HS-5 (cell line): Measurements from ENCODE around the gene ZFP36.

Source experiments
- DNase-seq: peaks from one replicate; pipeline ENCODE4 v3.0.0-alpha.2; 2012; ENCODE audit warnings: low read depth

Gene ZFP36

DNA sequence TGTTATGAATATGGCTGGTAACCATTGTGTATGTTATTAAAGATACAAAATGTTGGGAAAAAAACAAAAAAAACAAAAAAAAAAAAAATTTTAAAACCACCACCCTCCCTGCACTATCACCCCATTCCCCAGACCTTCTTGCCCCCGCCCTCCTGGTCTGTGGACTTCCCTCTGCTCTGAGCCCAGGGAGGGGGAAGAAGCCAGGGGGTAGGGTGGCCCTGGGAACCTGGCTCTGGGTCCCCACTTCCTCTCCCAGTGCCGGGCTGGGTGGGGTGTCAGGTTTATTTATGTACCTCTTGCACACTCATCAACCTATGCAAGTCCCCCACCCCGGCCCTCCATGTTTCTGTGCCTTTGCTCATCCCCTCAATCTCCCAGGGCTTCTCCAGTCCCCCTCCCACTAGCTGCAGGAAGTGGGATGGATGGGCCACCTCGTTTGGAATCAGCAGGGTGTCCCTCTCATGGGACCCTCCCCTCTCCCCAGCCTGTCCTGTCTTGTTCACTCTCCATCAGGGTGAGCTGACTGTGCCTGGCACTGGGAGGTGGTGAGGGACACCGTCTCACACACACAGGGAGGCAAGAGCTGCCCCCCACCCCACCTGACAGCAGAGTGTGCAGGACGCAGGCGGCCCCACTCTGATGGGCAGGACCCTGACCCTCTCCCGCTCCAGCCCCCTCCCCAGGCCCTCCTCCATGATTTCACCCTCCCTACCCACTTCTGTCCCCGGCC lies 21.6 kb upstream of the ZFP36 start:
- DNase-seq = no peak

- no peak for DNase-seq
These were observed 20.8 kb upstream of the ZFP36 start for GRCh38 chr19:39385629-39386411.

DNA sequence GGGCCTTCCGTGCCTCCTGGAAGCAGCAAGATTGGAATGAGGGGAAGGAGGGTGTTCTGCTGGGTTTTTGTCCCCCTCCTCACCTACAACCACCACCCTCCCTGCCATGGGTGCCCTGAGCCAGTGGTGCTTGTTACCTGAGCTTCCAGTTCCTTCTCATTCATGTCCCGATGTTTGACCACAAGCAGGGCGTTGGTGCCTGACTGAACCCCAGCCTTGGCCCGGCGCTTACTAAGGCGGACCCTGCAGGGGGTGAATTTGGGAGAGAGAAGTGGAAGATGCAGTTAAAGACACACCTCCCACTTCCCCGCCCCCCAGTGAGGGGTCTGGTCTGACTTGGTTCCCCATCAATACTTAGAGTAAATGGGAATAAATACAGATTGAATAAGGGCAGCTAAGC lies 20.1 kb upstream of the ZFP36 start:
- DNase-seq = no peak

GRCh38 chr19:39388657-39389056 lies 18.0 kb upstream of the ZFP36 start:
- no peak for DNase-seq

- DNase-seq = no peak
These were observed 16.8 kb upstream of the ZFP36 start for GRCh38 chr19:39389631-39390414.

DNA sequence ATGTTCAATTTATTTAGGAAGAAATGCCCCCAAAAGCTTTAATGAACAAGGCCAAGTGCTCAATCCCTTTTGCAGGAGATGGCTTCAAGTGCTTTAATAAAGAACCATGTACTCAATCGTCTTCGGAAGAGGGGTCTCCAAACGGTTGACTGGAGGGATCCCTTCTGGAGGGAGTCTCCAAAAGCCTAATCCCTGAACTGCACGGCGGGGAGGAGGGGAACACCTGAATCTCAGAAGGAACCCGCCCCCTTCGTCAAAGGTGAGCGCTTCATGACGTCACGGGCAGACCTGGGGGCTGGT lies 16.2 kb upstream of the ZFP36 start:
- DNase-seq = no peak

- DNase-seq = peak; percentile 99
These were observed 15.8 kb upstream of the ZFP36 start, which contains the start of the genes MED29 and PAF1 for GRCh38 chr19:39390751-39391437. MED29 (plus strand) TSS chr19:39391378; CDS start chr19:39391423, 45 bp downstream. PAF1 (minus strand) TSS chr19:39391106; CDS start chr19:39390864, 242 bp downstream.

DNA sequence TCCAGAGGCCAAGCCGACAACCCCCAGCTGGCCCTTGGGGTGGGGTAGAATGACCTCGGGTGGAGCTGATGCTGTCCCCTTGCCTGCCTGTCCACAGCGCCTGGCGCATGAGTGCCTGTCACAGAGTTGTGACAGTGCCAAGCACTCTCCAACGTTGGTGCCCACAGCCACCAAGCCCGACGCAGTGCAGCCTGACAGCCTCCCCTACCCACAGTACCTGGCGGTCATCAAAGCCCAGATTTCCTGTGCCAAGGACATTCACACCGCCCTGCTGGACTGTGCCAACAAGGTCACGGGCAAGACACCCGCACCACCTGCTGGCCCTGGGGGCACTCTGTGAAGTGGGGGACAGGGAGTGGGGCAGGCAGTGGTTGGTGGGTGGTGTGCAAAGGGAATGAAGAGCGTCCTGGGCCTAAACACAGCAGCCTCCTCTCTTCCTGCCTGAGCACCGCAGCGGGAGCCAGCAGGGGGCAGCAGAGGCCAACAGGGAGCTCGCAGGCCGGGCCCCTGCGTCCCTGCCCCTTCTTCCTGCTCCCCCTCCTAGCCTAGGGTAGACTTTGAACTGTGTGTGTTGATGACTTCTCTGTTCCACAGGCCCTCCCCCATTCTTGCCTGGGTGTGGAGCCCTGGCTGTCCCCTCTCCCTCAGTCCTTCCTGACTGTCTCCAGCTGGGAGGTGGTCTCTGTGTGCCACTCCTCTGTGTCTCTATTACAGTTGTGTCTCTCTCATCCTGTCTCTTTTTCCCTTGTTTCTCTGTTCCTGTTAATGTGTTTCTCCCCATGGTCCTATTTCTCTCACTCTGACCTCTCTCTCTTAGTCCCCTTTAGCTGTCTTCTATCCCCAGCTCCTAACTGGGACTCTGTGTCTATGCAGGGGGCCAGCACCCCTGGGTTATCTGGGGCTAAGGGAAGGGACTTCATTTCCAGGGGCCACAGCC lies 9.0 kb upstream of the ZFP36 start:
- no peak for DNase-seq

- no peak for DNase-seq
These were observed 8.3 kb upstream of the ZFP36 start for GRCh38 chr19:39398297-39398864.

- no peak for DNase-seq
These were observed 7.0 kb upstream of the ZFP36 start for GRCh38 chr19:39399668-39400050.

DNA sequence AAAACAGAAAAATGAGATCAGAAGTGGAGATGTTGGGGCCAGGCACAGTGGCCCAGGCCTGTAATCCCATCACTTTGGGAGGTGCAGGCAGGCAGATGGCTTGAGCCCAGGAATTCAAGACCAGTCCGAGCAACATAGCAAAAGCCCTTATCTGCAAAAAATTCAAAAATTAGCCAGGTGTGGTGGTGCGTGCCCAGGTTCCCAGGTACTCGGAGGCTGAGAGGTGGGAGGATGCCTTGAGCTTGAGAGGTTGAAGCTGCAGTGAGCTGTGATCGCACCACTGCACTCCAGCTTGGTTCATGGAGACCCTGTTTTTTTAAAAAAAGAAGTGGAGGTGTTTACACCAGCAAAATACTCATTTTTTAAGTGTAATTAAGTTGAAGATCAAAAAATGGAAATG lies 6.6 kb upstream of the ZFP36 start:
- no peak for DNase-seq

- DNase-seq = no peak
These were observed 5.5 kb upstream of the ZFP36 start for GRCh38 chr19:39401070-39401548.

- no peak for DNase-seq
These were observed 4.9 kb upstream of the ZFP36 start for GRCh38 chr19:39401549-39402345.

DNA sequence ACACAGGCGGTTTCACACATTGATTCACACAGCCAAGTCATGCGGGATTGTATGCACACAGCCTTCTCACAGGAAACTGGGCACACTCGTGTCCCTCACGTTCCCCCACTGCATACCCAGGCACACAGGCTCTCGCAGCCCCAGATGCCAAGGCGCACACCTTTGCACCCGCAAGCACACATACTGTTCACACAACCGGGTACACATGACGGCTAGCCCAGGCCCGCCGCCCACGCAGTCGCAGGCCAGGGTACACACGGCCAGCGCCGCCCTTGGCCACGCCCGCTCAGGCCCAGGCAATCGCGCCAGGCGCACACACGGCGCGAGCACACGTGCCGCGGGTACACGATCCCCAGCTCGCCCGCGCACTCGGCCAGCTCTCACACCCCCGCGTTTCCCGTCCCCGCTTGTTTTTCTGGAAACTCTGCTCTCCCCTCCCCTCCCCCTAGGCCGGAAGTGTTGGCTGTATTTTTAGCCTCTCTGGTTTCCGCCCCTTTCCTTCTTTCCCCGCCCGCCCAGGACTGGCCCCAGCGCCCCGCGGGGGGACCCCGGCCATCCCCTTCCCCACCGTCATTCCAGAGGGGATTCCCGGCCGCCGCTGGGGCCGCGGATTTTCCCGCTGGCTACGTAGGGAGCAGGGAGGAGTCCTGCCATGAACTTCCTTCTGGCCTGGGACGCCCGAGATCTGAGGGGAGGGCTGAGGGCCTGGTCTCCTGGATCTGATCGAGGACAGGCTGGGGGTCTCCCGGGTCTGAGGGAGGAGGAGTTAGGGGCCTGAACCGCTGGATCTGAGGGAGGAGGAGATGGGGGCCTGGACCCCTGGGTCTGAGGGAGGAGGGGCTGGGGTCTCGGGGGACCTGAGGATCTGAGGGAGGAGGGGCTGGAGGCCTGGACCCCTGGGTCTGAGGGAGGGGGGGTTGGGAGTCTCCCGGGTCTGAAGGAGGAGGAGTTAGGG lies 4.0 kb upstream of the ZFP36 start:
- no peak for DNase-seq

DNA sequence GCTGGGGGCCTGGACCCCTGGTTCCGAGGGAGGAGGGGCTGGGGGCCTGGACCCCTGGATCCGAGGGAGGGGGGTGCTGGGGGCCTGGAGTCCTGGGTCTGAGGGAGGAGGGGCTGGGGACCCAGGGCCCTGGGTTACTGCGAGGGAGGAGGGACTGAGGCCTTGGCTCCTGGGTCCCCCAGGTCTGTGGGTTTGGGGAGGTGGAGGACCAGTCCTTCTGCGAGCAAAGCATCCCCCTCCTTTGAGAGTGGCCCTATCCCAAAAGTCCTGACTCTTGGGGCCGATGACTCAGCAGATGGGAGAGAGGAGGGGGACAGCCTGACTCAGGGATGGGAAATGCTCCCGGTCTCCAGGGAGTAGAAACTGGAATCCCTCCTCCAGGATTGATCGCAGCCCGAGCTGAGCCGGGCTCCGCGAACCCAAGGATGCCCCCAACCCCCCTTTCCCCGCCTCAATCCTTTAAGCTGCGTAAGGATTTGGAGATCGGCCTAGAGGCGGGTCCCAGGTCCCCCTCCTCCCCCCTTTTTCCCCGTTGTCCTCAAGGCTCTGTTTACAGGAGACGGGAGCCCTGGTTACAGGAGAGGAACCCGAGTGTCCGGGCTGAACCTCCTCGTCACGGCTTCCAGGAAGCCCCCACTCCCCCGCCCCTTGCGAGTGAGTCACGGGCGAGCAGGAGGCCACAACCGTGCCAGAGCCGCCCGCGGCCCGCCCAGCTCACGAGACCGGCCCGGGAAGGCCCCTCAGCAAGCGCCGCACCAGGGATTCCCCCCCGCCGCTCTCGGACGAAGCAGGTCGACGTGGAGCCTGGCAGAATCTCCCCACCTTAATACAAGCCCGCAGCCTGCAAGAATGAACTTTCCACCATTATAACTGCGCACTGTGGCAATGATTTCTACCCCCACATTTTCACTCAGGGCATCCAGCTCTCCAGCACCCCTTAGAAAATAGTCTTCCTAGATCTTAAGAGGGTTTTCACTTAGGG lies 3.0 kb upstream of the ZFP36 start:
- peak; percentile 98 for DNase-seq

DNA sequence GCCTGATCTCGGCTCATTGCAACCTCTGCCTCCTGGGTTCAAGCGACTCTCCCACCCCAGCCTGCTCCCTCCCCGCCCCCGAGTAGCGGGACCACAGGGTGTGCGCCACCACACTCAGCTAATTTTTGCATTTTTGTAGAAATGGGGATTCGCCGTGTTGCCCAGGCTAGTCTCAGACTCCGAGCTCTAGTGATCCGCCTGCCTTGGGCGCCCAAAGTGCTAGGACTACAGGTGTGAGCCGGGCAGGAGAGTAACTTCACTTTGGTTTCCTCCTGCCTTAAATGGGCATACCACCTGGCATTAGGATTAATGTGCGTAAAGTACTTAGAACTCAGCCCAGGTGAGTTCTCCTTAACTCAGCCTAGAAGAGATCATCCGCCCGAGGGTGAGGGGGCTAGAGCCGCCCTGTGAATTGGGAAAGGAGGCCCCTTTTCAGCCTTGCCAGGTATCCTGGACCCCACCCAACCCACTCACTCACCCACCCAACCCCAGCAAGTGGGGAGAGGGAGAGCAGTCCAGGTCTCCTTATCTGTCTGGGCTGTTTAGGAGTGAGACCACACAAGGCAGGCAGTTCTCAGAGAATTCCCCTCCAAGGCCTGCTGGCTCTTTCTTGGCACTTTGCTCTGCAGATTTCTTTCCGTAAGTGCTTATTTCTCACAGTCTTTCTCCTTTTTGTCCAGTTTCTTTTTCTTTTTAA lies 1.2 kb upstream of the ZFP36 start:
- DNase-seq = no peak
